Activated CD8-positive, alpha-beta T cell treated with anti-CD3 and anti-CD28 coated beads, Interleukin-2, amount 10 ng/mL, durations not matched to agents 7 days and 5 days (primary cell): ENCODE results near the gene LUC7L. TPM values are rescaled to one million over a fixed set of nuclear protein-coding genes. Genes with fewer than 3 reads are reported as not detected.
"Not testable (repeated sequence)": the region's sequence is repeated elsewhere in the genome, so short reads cannot be mapped to it uniquely, and the experiment has no call there.

Experiments used
- ATAC-seq: fragments of 150-1000 bp; cut with Tn5 transposase; one replicate; pipeline ENCODE4 v1.10.0; 2021; ENCODE audit warnings: moderate library complexity
- CTCF ChIA-PET: fragments of 350-600 bp; sonication (Branson Sonifier 250); formaldehyde crosslinking; loops from one replicate; lab custom pipeline; 2021; ENCODE audit warnings: antibody characterized with exemption; lab: Charles Lee
- POLR2A ChIA-PET: fragments of 350-600 bp; sonication (Branson Sonifier 250); formaldehyde crosslinking; loops from one replicate; lab custom pipeline; 2021; ENCODE audit warnings: antibody characterized with exemption; lab: Charles Lee
- DNase-seq: peaks from one replicate; pipeline ENCODE4 v3.0.0-alpha.2; 2020
- H3K27ac Mint-ChIP-seq: one replicate; pipeline ENCODE4 v1.8.0; 2021; ENCODE audit warnings: mild to moderate bottlenecking, mixed read lengths
- H3K27me3 Mint-ChIP-seq: one replicate; pipeline ENCODE4 v1.8.0; 2021; ENCODE audit warnings: low read depth, mixed read lengths
- H3K36me3 Mint-ChIP-seq: one replicate; pipeline ENCODE4 v1.8.0; 2021; ENCODE audit warnings: low read depth, mixed read lengths
- H3K4me1 Mint-ChIP-seq: one replicate; pipeline ENCODE4 v1.8.0; 2021; ENCODE audit warnings: low read depth, mixed read lengths
- H3K4me3 Mint-ChIP-seq: one replicate; pipeline ENCODE4 v1.8.0; 2021; ENCODE audit warnings: mild to moderate bottlenecking, mixed read lengths
- H3K9me3 Mint-ChIP-seq: one replicate; pipeline ENCODE4 v1.8.0; 2022; ENCODE audit warnings: mixed read lengths; ENCODE audit not compliant: insufficient read depth
- total RNA-seq, 2 experiments: library from RNA; stranded (reverse); gene quantifications; one replicate each; pipeline ENCODE4 v1.2.3, GENCODE V29; 2021

The LUC7L gene
- total RNA-seq, 2 experiments from 2014 or later: 56.1 to 58.4 TPM

DNA sequence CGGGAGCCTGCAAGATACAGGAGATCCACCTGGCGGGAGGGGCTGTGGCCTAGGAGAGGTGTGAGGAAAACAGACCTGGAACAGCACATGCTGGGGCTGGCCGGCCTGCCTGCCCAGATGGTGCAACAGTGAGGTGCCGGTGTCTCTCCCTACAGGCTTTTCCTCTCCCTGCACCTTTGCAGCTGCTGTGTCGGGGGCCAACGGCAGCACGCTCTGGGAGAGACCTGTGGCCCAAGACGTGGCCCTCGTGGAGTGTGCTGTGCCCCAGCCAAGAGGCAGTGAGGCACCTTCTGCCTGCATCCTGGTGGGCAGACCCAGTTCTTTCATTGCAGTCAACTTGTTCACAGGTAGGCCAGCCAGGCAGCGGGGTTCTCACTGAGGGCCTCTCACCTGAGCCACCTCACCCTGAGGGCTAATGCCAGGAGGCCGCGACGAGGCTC, 30.6 kb upstream of the LUC7L start:
- peaks cover 5% of the 10 kb centered on the region for H3K4me1 Mint-ChIP-seq
- CTCF ChIA-PET: no interaction called here
- POLR2A ChIA-PET: no interaction called here
- no peaks in the 10 kb centered on the region for H3K9me3 Mint-ChIP-seq
- DNase-seq (no peak), ATAC-seq (no peak)
- no peaks in the 10 kb centered on the region for H3K36me3 Mint-ChIP-seq
- H3K27me3 Mint-ChIP-seq: peaks cover 2% of the 10 kb centered on the region
- no peak overlapping the region for H3K27ac Mint-ChIP-seq
- H3K4me3 Mint-ChIP-seq: no peak overlapping the region

DNA sequence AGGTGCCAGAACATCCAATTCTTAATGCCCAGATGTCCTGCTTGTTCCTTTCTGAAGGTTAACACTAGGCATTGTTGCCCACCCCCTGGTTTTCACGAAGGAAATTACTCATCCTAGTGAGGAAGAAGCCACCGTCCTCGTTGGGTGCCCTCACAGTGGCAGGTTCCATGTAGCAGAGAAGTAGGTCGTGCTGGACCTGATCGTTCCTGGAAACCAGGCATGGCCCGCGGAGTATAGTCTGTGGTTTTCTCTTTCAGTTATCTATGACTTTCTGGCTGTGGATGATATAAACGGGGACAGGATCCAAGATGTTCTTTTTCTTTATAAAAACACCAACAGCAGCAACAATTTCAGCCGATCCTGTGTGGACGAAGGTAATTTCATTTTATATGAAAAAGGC, 30.0 kb upstream of the LUC7L start:
- Mint-ChIP-seq H3K9me3 (no peaks in the 10 kb centered on the region), H3K4me1 (peaks cover 5% of the 10 kb centered on the region), H3K4me3 (no peak overlapping the region), H3K27ac (no peak overlapping the region), H3K36me3 (no peaks in the 10 kb centered on the region), H3K27me3 (peaks cover 2% of the 10 kb centered on the region)
- POLR2A ChIA-PET: no interaction called here
- DNase-seq (no peak), ATAC-seq (no peak)
- CTCF ChIA-PET: no interaction called here

- H3K27me3 Mint-ChIP-seq, ATAC-seq, H3K27ac Mint-ChIP-seq, CTCF ChIA-PET, H3K36me3 Mint-ChIP-seq, POLR2A ChIA-PET, DNase-seq, H3K4me3 Mint-ChIP-seq, H3K9me3 Mint-ChIP-seq: not testable (repeated sequence)
- H3K4me1 Mint-ChIP-seq: peaks cover 15% of the 10 kb centered on the region
Measured at GRCh38 chr16:258091-258490, 28.8 kb upstream of the LUC7L start.

DNA sequence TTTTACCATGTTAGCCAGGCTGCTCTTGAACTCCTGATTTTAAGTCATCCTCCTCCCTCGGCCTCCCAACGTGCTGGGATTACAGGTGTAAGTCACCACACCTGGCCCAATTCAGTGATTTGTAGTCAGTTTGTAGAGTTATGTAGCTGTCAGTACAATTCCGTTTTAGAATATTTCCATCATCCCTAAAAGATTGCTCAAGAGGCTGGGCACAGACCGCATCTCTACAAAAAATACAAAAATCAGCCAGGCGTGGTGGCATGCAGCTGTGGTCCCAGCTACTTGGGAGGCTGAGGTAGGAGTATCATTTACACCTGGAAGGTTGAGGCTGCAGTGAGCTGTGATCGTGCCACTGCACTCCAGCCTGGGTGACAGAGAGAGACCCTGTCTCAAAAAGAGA, 25.9 kb upstream of the LUC7L start:
- ChIA-PET POLR2A (no interaction called here), CTCF (no interaction called here)
- H3K4me1 Mint-ChIP-seq: peaks cover 24% of the 10 kb centered on the region
- no peaks in the 10 kb centered on the region for H3K36me3 Mint-ChIP-seq
- no peak for ATAC-seq
- DNase-seq: no peak
- peaks cover 2% of the 10 kb centered on the region for H3K27me3 Mint-ChIP-seq
- no peak overlapping the region for H3K27ac Mint-ChIP-seq
- no peaks in the 10 kb centered on the region for H3K9me3 Mint-ChIP-seq
- no peak overlapping the region for H3K4me3 Mint-ChIP-seq

GRCh38 chr16:254461-254860, 25.2 kb upstream of the LUC7L start:
- Mint-ChIP-seq H3K27ac (no peak overlapping the region), H3K4me1 (peaks cover 24% of the 10 kb centered on the region), H3K36me3 (no peaks in the 10 kb centered on the region), H3K9me3 (no peaks in the 10 kb centered on the region), H3K4me3 (no peak overlapping the region), H3K27me3 (peaks cover 2% of the 10 kb centered on the region)
- no peak for DNase-seq
- ChIA-PET POLR2A (interaction anchor here (1.0 kb wide), 1 partner anchor 19 kb away, joined by 3 read pairs; no protein-coding TSS in a partner anchor), CTCF (no interaction called here)
- ATAC-seq: no peak

DNA sequence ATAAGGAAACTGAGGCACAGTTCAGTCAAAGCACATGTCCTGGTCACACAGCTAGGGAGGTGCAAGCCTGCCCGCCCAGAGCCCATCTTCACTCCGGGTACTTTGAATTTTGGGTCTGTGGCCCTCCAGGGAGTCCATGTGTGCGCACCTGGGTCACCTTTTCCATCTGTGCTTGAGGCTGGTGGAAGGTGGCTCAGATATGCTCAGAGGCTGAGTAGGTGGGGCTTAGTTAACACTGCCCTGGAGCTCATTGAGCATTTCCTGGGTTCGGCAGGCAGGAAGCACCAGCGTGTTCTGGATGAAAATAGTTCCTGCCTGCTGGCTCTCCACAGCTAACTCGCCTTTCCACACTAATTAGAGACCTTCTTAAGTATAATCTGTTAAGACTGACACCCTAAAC, 24.6 kb upstream of the LUC7L start:
- Mint-ChIP-seq H3K27me3 (peaks cover 2% of the 10 kb centered on the region), H3K36me3 (no peaks in the 10 kb centered on the region), H3K4me1 (peaks cover 24% of the 10 kb centered on the region), H3K9me3 (no peaks in the 10 kb centered on the region), H3K27ac (peak overlapping the region; percentile 61), H3K4me3 (peak overlapping the region; percentile 22)
- ChIA-PET POLR2A (interaction anchor here (1.0 kb wide), 1 partner anchor 18 kb away, joined by 3 read pairs; no protein-coding TSS in a partner anchor), CTCF (no interaction called here)
- DNase-seq: peak; percentile 37
- peak; percentile 71 for ATAC-seq

DNA sequence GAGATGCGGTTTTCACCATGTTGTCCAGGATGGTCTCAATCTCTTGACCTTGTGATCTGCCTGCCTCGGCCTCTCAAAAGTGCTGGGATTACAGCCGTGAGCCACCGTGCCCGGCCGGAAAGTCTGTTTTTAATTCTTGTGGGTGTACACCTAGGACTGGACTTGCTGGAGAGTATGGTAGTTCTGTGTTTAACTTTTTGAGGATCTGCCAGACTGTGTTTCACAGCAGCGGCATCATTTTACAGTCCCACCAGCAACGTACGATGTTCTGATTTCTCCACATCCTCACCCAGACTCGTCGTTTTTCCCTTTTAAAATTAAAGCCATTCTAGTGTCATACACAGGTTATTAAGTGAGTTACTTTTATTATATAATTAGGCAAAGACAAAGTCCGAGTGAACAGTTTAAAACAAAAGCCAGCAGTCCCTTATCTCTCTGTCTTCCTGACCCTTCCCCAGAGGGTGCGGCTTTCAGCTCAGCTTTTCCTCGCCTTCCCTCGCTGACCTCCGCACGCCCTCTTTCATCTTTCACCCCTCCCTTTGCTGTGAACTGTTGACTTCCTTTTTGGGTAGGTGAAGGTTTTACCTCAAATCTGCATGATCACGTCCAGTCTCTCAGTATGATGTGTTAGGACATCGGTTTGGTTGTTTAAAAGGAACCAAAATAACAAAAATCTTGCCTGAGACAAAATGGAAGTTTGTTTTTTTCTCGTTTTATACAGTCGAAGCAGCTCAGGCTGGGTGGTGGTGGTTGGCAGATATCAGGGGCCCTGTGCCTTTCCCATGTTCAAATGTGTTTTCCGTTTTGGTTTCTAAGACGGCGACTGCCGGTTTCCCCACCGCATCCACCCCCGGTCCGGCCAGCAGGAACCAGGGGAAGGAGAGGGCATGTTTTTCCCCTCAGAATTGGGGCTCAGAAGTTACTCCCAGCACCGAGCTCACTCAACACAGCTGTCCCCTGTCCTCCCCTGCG, 23.4 kb upstream of the LUC7L start:
- DNase-seq (peak; percentile 54), ATAC-seq (peak; percentile 68)
- H3K27me3 Mint-ChIP-seq: peaks cover 2% of the 10 kb centered on the region
- H3K36me3 Mint-ChIP-seq: no peaks in the 10 kb centered on the region
- peak overlapping the region; percentile 68 for H3K4me3 Mint-ChIP-seq
- ChIA-PET POLR2A (interaction anchor here (0.9 kb wide), 1 partner anchor 17 kb away, joined by 3 read pairs; no protein-coding TSS in a partner anchor), CTCF (interaction anchor here (1.9 kb wide), 1 partner anchor 18 kb away, joined by 6 read pairs; the partner anchor contains the start of gene FAM234A)
- H3K9me3 Mint-ChIP-seq: no peaks in the 10 kb centered on the region
- peak overlapping the region; percentile 90 for H3K27ac Mint-ChIP-seq
- peaks cover 24% of the 10 kb centered on the region for H3K4me1 Mint-ChIP-seq

GRCh38 chr16:249431-249830, 20.2 kb upstream of the LUC7L start:
- H3K4me1 Mint-ChIP-seq: peaks cover 20% of the 10 kb centered on the region
- ATAC-seq: no peak
- DNase-seq: no peak
- H3K27me3 Mint-ChIP-seq: no peaks in the 10 kb centered on the region
- H3K9me3 Mint-ChIP-seq: no peaks in the 10 kb centered on the region
- H3K27ac Mint-ChIP-seq: no peak overlapping the region
- ChIA-PET POLR2A (interaction anchor here (0.8 kb wide), 1 partner anchor 9 kb away, joined by 4 read pairs; no protein-coding TSS in a partner anchor), CTCF (interaction anchor here (0.9 to 1.5 kb wide), 3 partner anchors 15 to 142 kb away, joined by 3 to 4 read pairs (median 3); partner anchors contain the start of gene FAM234A)
- H3K4me3 Mint-ChIP-seq: no peak overlapping the region
- H3K36me3 Mint-ChIP-seq: no peaks in the 10 kb centered on the region

GRCh38 chr16:247027-247426, 17.8 kb upstream of the LUC7L start:
- Mint-ChIP-seq H3K36me3 (no peaks in the 10 kb centered on the region), H3K4me1 (peaks cover under 1% of the 10 kb centered on the region), H3K4me3 (no peak overlapping the region), H3K27me3 (no peaks in the 10 kb centered on the region), H3K9me3 (no peaks in the 10 kb centered on the region), H3K27ac (no peak overlapping the region)
- POLR2A ChIA-PET: no interaction called here
- DNase-seq (no peak), ATAC-seq (no peak)
- CTCF ChIA-PET: no interaction called here

- DNase-seq (no peak), ATAC-seq (no peak)
- no peaks in the 10 kb centered on the region for H3K27me3 Mint-ChIP-seq
- no peak overlapping the region for H3K4me3 Mint-ChIP-seq
- CTCF ChIA-PET: interaction anchor here (1.3 kb wide), 1 partner anchor 10 kb away, joined by 5 read pairs; the partner anchor contains the start of gene FAM234A
- POLR2A ChIA-PET: no interaction called here
- H3K27ac Mint-ChIP-seq: no peak overlapping the region
- H3K9me3 Mint-ChIP-seq: no peaks in the 10 kb centered on the region
- no peaks in the 10 kb centered on the region for H3K36me3 Mint-ChIP-seq
- H3K4me1 Mint-ChIP-seq: peaks cover 3% of the 10 kb centered on the region
Measured at GRCh38 chr16:245105-245504, 15.9 kb upstream of the LUC7L start.

- H3K36me3 Mint-ChIP-seq: no peaks in the 10 kb centered on the region
- H3K9me3 Mint-ChIP-seq: no peaks in the 10 kb centered on the region
- no peak overlapping the region for H3K4me3 Mint-ChIP-seq
- H3K27me3 Mint-ChIP-seq: no peaks in the 10 kb centered on the region
- CTCF ChIA-PET: no interaction called here
- DNase-seq (no peak), ATAC-seq (no peak)
- no peak overlapping the region for H3K27ac Mint-ChIP-seq
- POLR2A ChIA-PET: interaction anchor here (0.7 kb wide), 1 partner anchor 10 kb away, joined by 4 read pairs; no protein-coding TSS in a partner anchor
- H3K4me1 Mint-ChIP-seq: peaks cover 3% of the 10 kb centered on the region
Measured at GRCh38 chr16:243348-243747, 14.1 kb upstream of the LUC7L start.

DNA sequence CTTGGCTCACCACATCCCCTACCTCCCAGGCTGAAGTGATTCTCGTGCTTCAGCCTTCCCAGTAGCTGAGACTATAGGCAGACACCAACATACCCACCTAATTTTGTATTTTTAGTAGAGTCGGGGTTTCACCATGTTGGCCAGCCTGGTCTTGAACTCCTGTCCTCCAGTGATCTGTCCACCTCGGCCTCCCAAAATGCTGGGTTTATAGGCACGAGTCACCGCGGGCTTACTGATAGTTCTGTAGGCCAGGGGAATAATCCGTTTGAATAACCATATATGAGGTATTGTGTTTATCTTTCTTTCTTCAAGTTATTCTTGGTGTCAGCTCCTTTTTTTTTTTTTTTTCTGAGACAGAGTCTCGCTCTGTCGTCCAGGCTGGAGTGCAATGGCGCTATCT, 13.0 kb upstream of the LUC7L start:
- Mint-ChIP-seq H3K4me3 (no peak overlapping the region), H3K4me1 (peaks cover 3% of the 10 kb centered on the region), H3K36me3 (no peaks in the 10 kb centered on the region), H3K9me3 (no peaks in the 10 kb centered on the region), H3K27me3 (no peaks in the 10 kb centered on the region), H3K27ac (no peak overlapping the region)
- ATAC-seq: no peak
- DNase-seq: no peak
- POLR2A ChIA-PET: no interaction called here
- CTCF ChIA-PET: no interaction called here
